H1 (cell line): ENCODE data around the gene FAM25A. TPM values are rescaled to one million over a fixed set of nuclear protein-coding genes. Genes with fewer than 3 reads are reported as not detected.
"Not testable (repeated sequence)": the region's sequence is repeated elsewhere in the genome, so short reads cannot be mapped to it uniquely, and the experiment has no call there.

Experiments used
- CTCF ChIA-PET: fragments of 300-600 bp; sonication (Branson Sonifier 250); formaldehyde crosslinking; loops from one replicate; lab custom pipeline; 2021; ENCODE audit not compliant: partially characterized antibody; lab: Charles Lee
- POLR2A ChIA-PET: fragments of 300-600 bp; sonication (Branson Sonifier 250); formaldehyde crosslinking; loops from one replicate; lab custom pipeline; 2021; ENCODE audit warnings: inconsistent platforms; ENCODE audit not compliant: partially characterized antibody; lab: Charles Lee
- DNase-seq, 2 experiments: peaks; one replicate each; pipeline versions ENCODE4 v3.0.0 to v3.0.0-alpha.2; 2010 to 2022; ENCODE audit warnings: low spot score in 2 of 2, low read depth in 1 of 2, mixed read lengths in 1 of 2
- FAIRE-seq: peaks from 2 replicates; lab custom pipeline; 2011; peaks lifted over from hg19 to GRCh38; lab: Jason Lieb, UNC
- H2AFZ ChIP-seq: 2 replicates; pipeline ENCODE4 v1.8.1; 2012; ENCODE audit warnings: low read length, inconsistent platforms
- H2AK5ac ChIP-seq: 2 replicates; pipeline ENCODE4 v1.6.1; 2013; ENCODE audit warnings: low read depth, low read length
- H2BK120ac ChIP-seq: replicated peaks from 2 replicates; pipeline ENCODE3; 2013; ENCODE audit warnings: low read depth, low read length, inconsistent platforms
- H2BK12ac ChIP-seq: 2 replicates; pipeline ENCODE4 v1.6.1; 2013; ENCODE audit warnings: low read depth, low read length
- H2BK15ac ChIP-seq: 2 replicates; pipeline ENCODE4 v1.6.1; 2013; ENCODE audit warnings: low read length
- H2BK20ac ChIP-seq: 2 replicates; pipeline ENCODE4 v1.6.1; 2013; ENCODE audit warnings: low read length
- H2BK5ac ChIP-seq: 2 replicates; pipeline ENCODE4 v1.6.1; 2013; ENCODE audit warnings: low read depth, low read length
- H3K14ac ChIP-seq: 2 replicates; pipeline ENCODE4 v1.6.1; 2013; ENCODE audit warnings: inconsistent platforms; ENCODE audit not compliant: insufficient read length
- H3K18ac ChIP-seq: 2 replicates; pipeline ENCODE4 v1.6.1; 2013; ENCODE audit warnings: low read length; ENCODE audit errors: extremely low read depth
- H3K23ac ChIP-seq: 2 replicates; pipeline ENCODE4 v1.6.1; 2013; ENCODE audit warnings: inconsistent platforms; ENCODE audit not compliant: insufficient read length
- H3K23me2 ChIP-seq: 2 replicates; pipeline ENCODE4 v1.6.1; 2013; ENCODE audit warnings: low read depth, low read length
- H3K27ac ChIP-seq: 2 replicates; pipeline ENCODE4 v1.6.1; 2011; ENCODE audit warnings: low read depth, low read length, inconsistent platforms
- H3K27me3 ChIP-seq, 4 experiments: replicated peaks in 1 of 4; 1 replicate in 1 of 4; 2 replicates in 3 of 4; pipeline versions ENCODE4 v1.6.1 to v1.8.1; 2011 to 2013; ENCODE audit warnings: low read length in 3 of 4, mild to moderate bottlenecking in 3 of 4, inconsistent platforms in 2 of 4, mixed read lengths in 2 of 4, moderate library complexity in 1 of 4; ENCODE audit not compliant: control insufficient read depth in 3 of 4, insufficient read depth in 3 of 4; ENCODE audit errors: extremely low read depth in 1 of 4
- H3K36me3 ChIP-seq, 4 experiments: 2 replicates each; pipeline versions ENCODE4 v1.6.1 to v1.8.1; 2011 to 2013; ENCODE audit warnings: mild to moderate bottlenecking in 4 of 4, low read length in 3 of 4, moderate library complexity in 2 of 4, control low read depth in 1 of 4, inconsistent platforms in 1 of 4; ENCODE audit not compliant: insufficient read depth in 4 of 4, control insufficient read depth in 2 of 4
- H3K4ac ChIP-seq: replicated peaks from 2 replicates; pipeline ENCODE3; 2013; ENCODE audit warnings: low read length, low read depth, mixed read lengths, inconsistent platforms; ENCODE audit not compliant: insufficient read length
- H3K4me1 ChIP-seq, 4 experiments: replicated peaks in 1 of 4; 1 replicate in 1 of 4; 2 replicates in 3 of 4; pipeline versions ENCODE4 v1.6.1 to v1.8.1; 2011 to 2013; ENCODE audit warnings: low read length in 3 of 4, inconsistent platforms in 2 of 4, mixed read lengths in 1 of 4; ENCODE audit not compliant: insufficient read depth in 4 of 4, control insufficient read depth in 3 of 4
- H3K4me2 ChIP-seq, 2 experiments: 2 replicates each; pipeline versions ENCODE4 v1.6.1 to v1.8.1; 2011 to 2013; ENCODE audit warnings: low read depth in 2 of 2, low read length in 2 of 2, control low read depth in 1 of 2, inconsistent platforms in 1 of 2, mild to moderate bottlenecking in 1 of 2; ENCODE audit not compliant: insufficient read depth in 1 of 2
- H3K4me3 ChIP-seq, 4 experiments: fragments of 200-600, 300-600 bp in 1 of 4; sonication (generic), shearing (Covaris generic), sonication (Bioruptor Twin) in 1 of 4; 2 replicates each; pipeline versions ENCODE4 v1.5.1 to v1.8.1; 2011 to 2016; ENCODE audit warnings: low read length in 4 of 4, low read depth in 3 of 4, control low read depth in 2 of 4, inconsistent platforms in 2 of 4, mild to moderate bottlenecking in 2 of 4, mixed read lengths in 1 of 4, moderate library complexity in 1 of 4; ENCODE audit not compliant: insufficient read depth in 2 of 4; ENCODE audit errors: extremely low read depth in 1 of 4
- H3K56ac ChIP-seq: replicated peaks from 2 replicates; pipeline ENCODE3; 2013; ENCODE audit warnings: low read depth, mild to moderate bottlenecking, mixed read lengths, low read length, inconsistent platforms; ENCODE audit not compliant: insufficient read length
- H3K79me1 ChIP-seq: 2 replicates; pipeline ENCODE4 v1.6.1; 2013; ENCODE audit warnings: low read depth, low read length, control low read depth
- H3K79me2 ChIP-seq, 2 experiments: 2 replicates each; pipeline versions ENCODE4 v1.6.1 to v1.8.1; 2012 to 2013; ENCODE audit warnings: low read length in 2 of 2, mild to moderate bottlenecking in 2 of 2, inconsistent platforms in 1 of 2; ENCODE audit not compliant: insufficient read depth in 2 of 2, control insufficient read depth in 1 of 2
- H3K9ac ChIP-seq, 4 experiments: replicated peaks in 1 of 4; 1 replicate in 1 of 4; 2 replicates in 3 of 4; pipeline versions ENCODE4 v1.6.1 to v1.8.1; 2011 to 2013; ENCODE audit warnings: low read depth in 3 of 4, low read length in 3 of 4, control low read depth in 2 of 4, mild to moderate bottlenecking in 2 of 4, moderate library complexity in 2 of 4, inconsistent platforms in 1 of 4; ENCODE audit errors: extremely low read depth in 1 of 4
- H3K9me3 ChIP-seq, 2 experiments: 2 replicates each; pipeline versions ENCODE4 v1.6.1 to v1.8.1; 2012 to 2013; ENCODE audit warnings: mild to moderate bottlenecking in 2 of 2, moderate library complexity in 2 of 2, control low read depth in 1 of 2, inconsistent platforms in 1 of 2, low read depth in 1 of 2, low read length in 1 of 2, mixed read lengths in 1 of 2; ENCODE audit not compliant: insufficient read depth in 2 of 2
- H4K20me1 ChIP-seq, 2 experiments: replicated peaks in 1 of 2; 2 replicates each; pipeline versions ENCODE3 to v1.8.1; 2011 to 2013; ENCODE audit warnings: inconsistent platforms in 2 of 2, low read length in 2 of 2, mild to moderate bottlenecking in 1 of 2; ENCODE audit not compliant: insufficient read depth in 2 of 2, control insufficient read depth in 1 of 2
- H4K5ac ChIP-seq: 2 replicates; pipeline ENCODE4 v1.6.1; 2013; ENCODE audit warnings: low read length, low read depth, mixed read lengths, inconsistent platforms; ENCODE audit not compliant: insufficient read length
- H4K8ac ChIP-seq: 2 replicates; pipeline ENCODE4 v1.8.0; 2013; ENCODE audit warnings: mild to moderate bottlenecking, moderate library complexity, low read length, inconsistent platforms; ENCODE audit not compliant: insufficient read depth; ENCODE audit errors: extremely low read depth
- H4K91ac ChIP-seq: replicated peaks from 2 replicates; pipeline ENCODE3; 2013; ENCODE audit warnings: low read length, mixed read lengths, inconsistent platforms; ENCODE audit not compliant: insufficient read length
- WGBS, 2 experiments: shearing (Covaris generic) in 1 of 2; methylation state at CpG; one replicate each; pipeline versions ENCODE4 v1.1.6 to v1.1.7; 2013 to 2015; ENCODE audit warnings: low lambda C conversion rate in 2 of 2, mixed read lengths in 2 of 2, inconsistent platforms in 1 of 2, low coverage in 1 of 2, missing lambda C conversion rate in 1 of 2; ENCODE audit not compliant: insufficient replicate concordance in 2 of 2, insufficient coverage in 1 of 2, insufficient read length in 1 of 2; ENCODE audit errors: extremely low coverage in 1 of 2, missing lambda C conversion rate in 1 of 2; 5-methylcytosine and 5-hydroxymethylcytosine counted together
- polyA plus RNA-seq, 7 experiments: library from polyadenylated mRNA; depleted of rRNA in 3 of 7; stranded (reverse) in 5 of 7; unstranded in 2 of 7; fragments of >200 nt in 5 of 7; fragments of 200-250 nt in 2 of 7; gene quantifications; 1 replicate in 5 of 7; 2 replicates in 1 of 7; 4 replicates in 1 of 7; pipeline versions ENCODE4 v1.2.1 to v1.2.3, GENCODE V29; 2011 to 2013; ENCODE audit warnings: missing spikeins in 2 of 7, mixed read lengths in 2 of 7
- total RNA-seq: library from RNA; stranded (reverse); fragmentation: NEBNext Ultra II Directional; extraction: Animal tissue kit (Norgen Biotek cat#: 25700); gene quantifications from 2 replicates; pipeline ENCODE4 v1.2.1, GENCODE V29; 2021

FAM25A gene
- total and polyA plus RNA-seq, 2 of the 8 experiments (the other 6 are each of a cell fraction or from before 2014, with no cell fraction given) = not detected

- H3K23me2 ChIP-seq, H3K27ac ChIP-seq, H2BK5ac ChIP-seq, H4K20me1 ChIP-seq, H3K79me1 ChIP-seq, H4K8ac ChIP-seq, H3K27me3 ChIP-seq, H3K4me1 ChIP-seq, H3K56ac ChIP-seq, H2BK120ac ChIP-seq, DNase-seq, H2BK20ac ChIP-seq, H2AFZ ChIP-seq, H3K4me3 ChIP-seq, H2AK5ac ChIP-seq, H3K23ac ChIP-seq, H3K79me2 ChIP-seq, H3K36me3 ChIP-seq, H2BK12ac ChIP-seq, H3K18ac ChIP-seq, H3K4ac ChIP-seq, H3K9me3 ChIP-seq, H4K91ac ChIP-seq, H2BK15ac ChIP-seq, H3K9ac ChIP-seq, POLR2A ChIA-PET, H3K14ac ChIP-seq, H4K5ac ChIP-seq, H3K4me2 ChIP-seq, FAIRE-seq: not testable (repeated sequence)
- CTCF ChIA-PET = interaction anchor here (0.6 kb wide), 1 partner anchor 29 kb away, joined by 3 read pairs; no protein-coding TSS in a partner anchor
- WGBS, 2 experiments = 92% methylated on average over 6 of the region's 6 CpGs; no CpG with 5 or more reads in 1 of the 2 experiments
These were observed 20.2 kb upstream of the FAM25A start for GRCh38 chr10:86999802-87000403.
